Thyroid gland (tissue), 4 donors: Measurements from ENCODE around the gene ACSM2B.
"Not testable (repeated sequence)": the region's sequence is repeated elsewhere in the genome, so short reads cannot be mapped to it uniquely, and the experiment has no call there.

ENCODE experiments used
- POLR2A ChIP-seq, 2 donors: fragments of 450-650 bp; IDR thresholded peaks; one replicate each; pipeline ENCODE4 v1.6.1; 2017; ENCODE audit warnings: antibody characterized with exemption in 2 of 2, mild to moderate bottlenecking in 2 of 2, moderate library complexity in 1 of 2
- TF ChIP-seq, protein P1 (sequence below), 6 experiments: fragments of 200-600 bp in 3 of 6; fragments of 450-650 bp in 3 of 6; sonication (generic) in 3 of 6; IDR thresholded peaks; one replicate each; pipeline ENCODE4 v1.5.1; 2016 to 2019; ENCODE audit warnings: antibody characterized with exemption in 6 of 6, mild to moderate bottlenecking in 2 of 6, inconsistent platforms in 1 of 6, moderate library complexity in 1 of 6

DNA sequence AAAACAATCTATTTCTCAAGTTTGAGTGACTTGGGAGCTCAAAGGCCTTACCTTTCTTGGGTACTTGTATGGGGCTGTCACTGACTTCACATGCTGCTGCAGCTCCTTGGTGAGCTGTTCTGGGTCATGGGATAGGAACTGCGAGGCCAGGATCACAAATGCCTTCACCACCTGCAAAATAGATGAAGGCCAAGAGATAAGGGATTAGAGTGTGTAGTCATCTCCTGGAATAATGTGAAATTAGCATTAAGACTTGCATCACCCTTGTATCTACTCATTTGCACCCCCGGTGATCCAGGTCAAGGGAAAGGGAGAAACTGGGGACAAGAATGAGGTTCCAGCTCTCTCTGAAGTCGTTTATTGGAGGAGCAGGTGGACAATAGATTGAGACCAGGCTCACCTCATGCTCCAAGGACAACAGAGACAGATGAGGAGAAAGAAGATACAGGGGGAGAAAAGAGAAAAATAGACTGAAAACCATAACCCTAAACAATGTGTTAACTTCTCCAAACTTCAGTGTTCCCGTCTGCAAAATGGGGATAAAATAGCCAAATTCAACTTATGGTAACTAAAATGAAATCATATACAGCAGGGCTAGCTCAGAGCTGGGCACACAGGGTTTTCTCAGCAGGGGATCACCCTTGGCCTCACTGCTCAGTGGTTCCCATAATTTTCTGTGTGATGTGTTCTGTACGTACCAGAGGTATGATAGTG lies 35.4 kb downstream of the ACSM2B start:
- TF ChIP-seq, protein P1, sequence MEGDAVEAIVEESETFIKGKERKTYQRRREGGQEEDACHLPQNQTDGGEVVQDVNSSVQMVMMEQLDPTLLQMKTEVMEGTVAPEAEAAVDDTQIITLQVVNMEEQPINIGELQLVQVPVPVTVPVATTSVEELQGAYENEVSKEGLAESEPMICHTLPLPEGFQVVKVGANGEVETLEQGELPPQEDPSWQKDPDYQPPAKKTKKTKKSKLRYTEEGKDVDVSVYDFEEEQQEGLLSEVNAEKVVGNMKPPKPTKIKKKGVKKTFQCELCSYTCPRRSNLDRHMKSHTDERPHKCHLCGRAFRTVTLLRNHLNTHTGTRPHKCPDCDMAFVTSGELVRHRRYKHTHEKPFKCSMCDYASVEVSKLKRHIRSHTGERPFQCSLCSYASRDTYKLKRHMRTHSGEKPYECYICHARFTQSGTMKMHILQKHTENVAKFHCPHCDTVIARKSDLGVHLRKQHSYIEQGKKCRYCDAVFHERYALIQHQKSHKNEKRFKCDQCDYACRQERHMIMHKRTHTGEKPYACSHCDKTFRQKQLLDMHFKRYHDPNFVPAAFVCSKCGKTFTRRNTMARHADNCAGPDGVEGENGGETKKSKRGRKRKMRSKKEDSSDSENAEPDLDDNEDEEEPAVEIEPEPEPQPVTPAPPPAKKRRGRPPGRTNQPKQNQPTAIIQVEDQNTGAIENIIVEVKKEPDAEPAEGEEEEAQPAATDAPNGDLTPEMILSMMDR (IDR thresholded peaks at IDR 0.05), result not testable (repeated sequence)
- TF ChIP-seq POLR2A (IDR thresholded peaks at IDR 0.05), result not testable (repeated sequence)
